MM.1S (cell line): ENCODE measurements around the gene PSMD6.

Experiments used
- CTCF ChIP-seq: fragments of 300-600 bp; sonication (generic); IDR thresholded peaks from 2 replicates; pipeline ENCODE4 v1.5.1; 2016; ENCODE audit warnings: antibody characterized with exemption, low read length, mixed read lengths
- EZH2 ChIP-seq: fragments of 300-600 bp; sonication (generic); optimal IDR thresholded peaks from 2 replicates; pipeline ENCODE3; 2017; ENCODE audit warnings: low read depth, mild to moderate bottlenecking, antibody characterized with exemption, low read length, mixed read lengths
- EZH2phosphoT487 ChIP-seq: fragments of 300-600 bp; sonication (generic); IDR thresholded peaks from 2 replicates; pipeline ENCODE4 v1.6.1; 2018; ENCODE audit warnings: antibody characterized with exemption, low read length

DNA sequence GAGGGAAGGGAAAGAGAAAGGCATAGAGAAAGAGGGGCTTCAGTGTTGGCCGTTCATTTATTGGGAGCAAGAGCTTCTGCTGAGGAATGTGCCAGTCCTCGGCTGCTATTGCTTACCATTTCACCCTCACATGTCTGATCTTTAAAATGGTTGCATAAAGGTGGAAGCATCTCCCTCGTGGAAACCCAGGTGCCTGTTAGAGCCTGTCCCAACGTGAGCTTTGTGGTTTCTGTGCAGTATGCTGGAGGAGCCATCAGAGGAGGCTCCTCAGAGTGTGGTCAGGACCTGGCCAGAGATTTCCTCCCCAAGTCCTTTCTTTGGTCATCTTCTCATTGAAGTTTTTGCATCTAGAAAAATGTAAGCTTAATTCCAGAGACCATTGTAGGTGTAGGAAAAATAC lies 34.4 kb downstream of the PSMD6 start:
- no peak for TF ChIP-seq CTCF
- TF ChIP-seq EZH2, result no peak
- no peak for TF ChIP-seq EZH2phosphoT487
